Activated naive CD4-positive, alpha-beta T cell treated with anti-CD3 and anti-CD28 coated beads, Interleukin-2, amount 10 ng/mL, durations not matched to agents 7 days and 5 days (primary cell): ENCODE results near the gene ANKRD36B.
"Not testable (repeated sequence)": the region's sequence is repeated elsewhere in the genome, so short reads cannot be mapped to it uniquely, and the experiment has no call there.

Source experiments
- CTCF ChIA-PET: fragments of 350-600 bp; sonication (Branson Sonifier 250); formaldehyde crosslinking; loops from one replicate; lab custom pipeline; 2021; ENCODE audit warnings: antibody characterized with exemption; lab: Charles Lee
- DNase-seq: peaks from one replicate; pipeline ENCODE4 v3.0.0-alpha.2; 2020
- H3K27ac Mint-ChIP-seq: one replicate; pipeline ENCODE4 v1.8.0; 2021; ENCODE audit warnings: mild to moderate bottlenecking, moderate library complexity, mixed read lengths
- H3K27me3 Mint-ChIP-seq: one replicate; pipeline ENCODE4 v1.8.0; 2021; ENCODE audit warnings: mild to moderate bottlenecking, mixed read lengths
- H3K36me3 Mint-ChIP-seq: one replicate; pipeline ENCODE4 v1.8.0; 2021; ENCODE audit warnings: mixed read lengths
- H3K4me1 Mint-ChIP-seq: one replicate; pipeline ENCODE4 v1.8.0; 2021; ENCODE audit warnings: mixed read lengths
- H3K4me3 Mint-ChIP-seq: one replicate; pipeline ENCODE4 v1.8.0; 2021; ENCODE audit warnings: mild to moderate bottlenecking, moderate library complexity, mixed read lengths
- H3K9me3 Mint-ChIP-seq: one replicate; pipeline ENCODE4 v1.8.0; 2021; ENCODE audit warnings: mixed read lengths

ANKRD36B gene

GRCh38 chr2:97490141-97490540, 99.5 kb downstream of the ANKRD36B start:
- H3K9me3 Mint-ChIP-seq, H3K27me3 Mint-ChIP-seq, H3K4me3 Mint-ChIP-seq, H3K36me3 Mint-ChIP-seq, H3K4me1 Mint-ChIP-seq, H3K27ac Mint-ChIP-seq, CTCF ChIA-PET: not testable (repeated sequence)
- peak; percentile 15 for DNase-seq
